Measurements from ENCODE around the gene CTNNBIP1.

Gene CTNNBIP1

GRCh38 chr1:9882296-9882944, 27.6 kb downstream of the CTNNBIP1 start:
- TF ChIP-seq RAD21 (IDR thresholded peaks at IDR 0.05; ENCODE audit: low read depth): no peak
- no peak for TF ChIP-seq TAF1 (IDR thresholded peaks at IDR 0.05; ENCODE audit: low read depth)
- no peak for TF ChIP-seq USF1 (IDR thresholded peaks at IDR 0.05)
- TF ChIP-seq NFIC (IDR thresholded peaks at IDR 0.05): no peak
- no peak for TF ChIP-seq CEBPB (IDR thresholded peaks at IDR 0.05)
- TF ChIP-seq CREB1 (IDR thresholded peaks at IDR 0.05; ENCODE audit: low read depth): no peak
- TF ChIP-seq EGR1 (IDR thresholded peaks at IDR 0.05): no peak
- TF ChIP-seq ZBTB7A (IDR thresholded peaks at IDR 0.05; ENCODE audit: low read depth): no peak
- TF ChIP-seq TEAD4 (IDR thresholded peaks at IDR 0.05): no peak
- TF ChIP-seq EP300 (IDR thresholded peaks at IDR 0.05; ENCODE audit: borderline replicate concordance): no peak
- TF ChIP-seq TCF12 (IDR thresholded peaks at IDR 0.05; ENCODE audit: low read depth): no peak
- no peak for TF ChIP-seq YY1 (IDR thresholded peaks at IDR 0.05; ENCODE audit: low read depth)
- TF ChIP-seq, protein P1, sequence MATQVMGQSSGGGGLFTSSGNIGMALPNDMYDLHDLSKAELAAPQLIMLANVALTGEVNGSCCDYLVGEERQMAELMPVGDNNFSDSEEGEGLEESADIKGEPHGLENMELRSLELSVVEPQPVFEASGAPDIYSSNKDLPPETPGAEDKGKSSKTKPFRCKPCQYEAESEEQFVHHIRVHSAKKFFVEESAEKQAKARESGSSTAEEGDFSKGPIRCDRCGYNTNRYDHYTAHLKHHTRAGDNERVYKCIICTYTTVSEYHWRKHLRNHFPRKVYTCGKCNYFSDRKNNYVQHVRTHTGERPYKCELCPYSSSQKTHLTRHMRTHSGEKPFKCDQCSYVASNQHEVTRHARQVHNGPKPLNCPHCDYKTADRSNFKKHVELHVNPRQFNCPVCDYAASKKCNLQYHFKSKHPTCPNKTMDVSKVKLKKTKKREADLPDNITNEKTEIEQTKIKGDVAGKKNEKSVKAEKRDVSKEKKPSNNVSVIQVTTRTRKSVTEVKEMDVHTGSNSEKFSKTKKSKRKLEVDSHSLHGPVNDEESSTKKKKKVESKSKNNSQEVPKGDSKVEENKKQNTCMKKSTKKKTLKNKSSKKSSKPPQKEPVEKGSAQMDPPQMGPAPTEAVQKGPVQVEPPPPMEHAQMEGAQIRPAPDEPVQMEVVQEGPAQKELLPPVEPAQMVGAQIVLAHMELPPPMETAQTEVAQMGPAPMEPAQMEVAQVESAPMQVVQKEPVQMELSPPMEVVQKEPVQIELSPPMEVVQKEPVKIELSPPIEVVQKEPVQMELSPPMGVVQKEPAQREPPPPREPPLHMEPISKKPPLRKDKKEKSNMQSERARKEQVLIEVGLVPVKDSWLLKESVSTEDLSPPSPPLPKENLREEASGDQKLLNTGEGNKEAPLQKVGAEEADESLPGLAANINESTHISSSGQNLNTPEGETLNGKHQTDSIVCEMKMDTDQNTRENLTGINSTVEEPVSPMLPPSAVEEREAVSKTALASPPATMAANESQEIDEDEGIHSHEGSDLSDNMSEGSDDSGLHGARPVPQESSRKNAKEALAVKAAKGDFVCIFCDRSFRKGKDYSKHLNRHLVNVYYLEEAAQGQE (IDR thresholded peaks at IDR 0.05; ENCODE audit: low read depth): no peak
- TF ChIP-seq, protein P2, sequence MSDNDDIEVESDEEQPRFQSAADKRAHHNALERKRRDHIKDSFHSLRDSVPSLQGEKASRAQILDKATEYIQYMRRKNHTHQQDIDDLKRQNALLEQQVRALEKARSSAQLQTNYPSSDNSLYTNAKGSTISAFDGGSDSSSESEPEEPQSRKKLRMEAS (IDR thresholded peaks at IDR 0.05): no peak
- TF ChIP-seq FOXM1 (IDR thresholded peaks at IDR 0.05; ENCODE audit: borderline replicate concordance, low read depth): no peak

GRCh38 chr1:9881838-9882249, 28.2 kb downstream of the CTNNBIP1 start:
- TF ChIP-seq, protein P2 (IDR thresholded peaks at IDR 0.05): no peak
- TF ChIP-seq TAF1 (IDR thresholded peaks at IDR 0.05; ENCODE audit: low read depth) (no peak), FOXM1 (IDR thresholded peaks at IDR 0.05; ENCODE audit: borderline replicate concordance, low read depth) (no peak), EGR1 (IDR thresholded peaks at IDR 0.05) (no peak), USF1 (IDR thresholded peaks at IDR 0.05) (no peak), ZBTB7A (IDR thresholded peaks at IDR 0.05; ENCODE audit: low read depth) (no peak), EP300 (IDR thresholded peaks at IDR 0.05; ENCODE audit: borderline replicate concordance) (no peak)
- TF ChIP-seq, protein P1 (IDR thresholded peaks at IDR 0.05; ENCODE audit: low read depth): no peak

- TF ChIP-seq CEBPB (IDR thresholded peaks at IDR 0.05) (no peak), TAF1 (IDR thresholded peaks at IDR 0.05; ENCODE audit: low read depth) (no peak), NFIC (IDR thresholded peaks at IDR 0.05) (no peak), RAD21 (IDR thresholded peaks at IDR 0.05; ENCODE audit: low read depth) (no peak), FOXM1 (IDR thresholded peaks at IDR 0.05; ENCODE audit: borderline replicate concordance, low read depth) (no peak), TEAD4 (IDR thresholded peaks at IDR 0.05) (no peak), TCF12 (IDR thresholded peaks at IDR 0.05; ENCODE audit: low read depth) (no peak), EGR1 (IDR thresholded peaks at IDR 0.05) (no peak), CREB1 (IDR thresholded peaks at IDR 0.05; ENCODE audit: low read depth) (no peak), ZBTB7A (IDR thresholded peaks at IDR 0.05; ENCODE audit: low read depth) (no peak), USF1 (IDR thresholded peaks at IDR 0.05) (no peak), YY1 (IDR thresholded peaks at IDR 0.05; ENCODE audit: low read depth) (no peak), EP300 (IDR thresholded peaks at IDR 0.05; ENCODE audit: borderline replicate concordance) (no peak)
- TF ChIP-seq, protein P2 (IDR thresholded peaks at IDR 0.05): no peak
- TF ChIP-seq, protein P1 (IDR thresholded peaks at IDR 0.05; ENCODE audit: low read depth): no peak
These were observed 31.7 kb downstream of the CTNNBIP1 start for GRCh38 chr1:9878404-9878803.
